ENCODE measurements around the gene ELFN1.
"Not testable (repeated sequence)": the region's sequence is repeated elsewhere in the genome, so short reads cannot be mapped to it uniquely, and the experiment has no call there.

The ELFN1 gene

GRCh38 chr7:1755783-1756625, 85.9 kb downstream of the ELFN1 start:
- DNase-seq (ENCODE audit: low read depth, low spot score), result no peak

DNA sequence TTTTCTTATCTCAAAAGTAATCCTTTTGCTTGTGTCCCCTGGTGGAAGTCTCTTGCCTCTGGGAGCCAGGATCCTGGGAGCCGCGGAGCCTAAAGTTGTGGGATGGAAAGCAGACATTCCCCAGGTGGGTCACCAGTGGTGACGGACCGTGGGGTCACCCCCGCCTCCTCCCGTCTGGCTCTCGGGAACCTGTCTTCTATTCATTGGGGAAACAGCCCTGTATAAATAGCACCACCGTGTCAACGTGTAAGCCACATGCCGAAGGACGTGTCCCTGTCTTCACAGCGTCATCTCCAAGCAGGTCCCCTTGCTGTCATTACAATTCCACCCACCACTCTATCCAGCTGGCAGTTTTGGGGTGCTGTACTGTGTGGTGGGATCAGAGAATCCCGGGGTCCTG, 87.5 kb downstream of the ELFN1 start:
- no peak for DNase-seq (ENCODE audit: low read depth, low spot score)

- DNase-seq (ENCODE audit: low read depth, low spot score), result no peak
Observed at GRCh38 chr7:1758028-1758858, 88.2 kb downstream of the ELFN1 start.

GRCh38 chr7:1758859-1759521, 88.9 kb downstream of the ELFN1 start:
- DNase-seq (ENCODE audit: low read depth, low spot score), result no peak

DNA sequence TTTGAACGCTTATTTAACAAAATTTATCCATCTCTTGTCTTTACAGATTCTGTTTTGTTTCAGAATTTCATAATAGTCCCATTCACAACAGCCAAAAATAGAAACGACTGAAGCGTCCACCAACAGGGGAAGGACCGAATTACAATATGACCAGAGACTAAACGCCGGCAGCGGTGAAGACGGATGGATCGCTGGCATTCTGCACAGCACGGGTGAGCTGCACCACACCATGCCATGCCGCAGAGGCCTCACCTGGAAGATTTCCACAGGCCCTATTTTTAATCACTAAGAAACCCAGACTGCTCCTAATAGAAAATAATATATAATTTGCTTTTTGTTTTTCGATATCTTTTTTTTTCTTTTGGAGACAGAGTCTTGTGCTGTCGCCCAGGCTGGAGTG, 91.0 kb downstream of the ELFN1 start:
- no peak for DNase-seq (ENCODE audit: low read depth, low spot score)

DNA sequence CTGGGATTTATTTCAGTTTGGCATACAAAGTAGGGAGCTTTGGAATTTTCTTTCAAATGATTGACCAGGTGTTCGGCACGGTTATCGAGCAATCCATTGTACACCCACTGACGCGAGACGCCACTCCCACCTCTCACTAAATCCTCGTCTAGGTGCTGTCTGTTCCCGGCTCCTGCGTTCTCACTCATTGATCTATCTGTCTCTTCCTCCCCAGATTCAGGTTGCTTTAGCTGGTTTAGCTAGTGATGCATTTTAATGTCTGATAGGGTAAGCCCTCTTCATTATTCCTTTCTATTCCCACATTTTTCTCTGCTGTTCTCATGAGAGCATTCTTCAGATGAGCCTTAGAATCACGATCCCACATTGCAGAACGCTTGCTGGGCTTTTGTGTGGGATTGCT, 91.7 kb downstream of the ELFN1 start:
- DNase-seq (ENCODE audit: low read depth, low spot score), result no peak

DNA sequence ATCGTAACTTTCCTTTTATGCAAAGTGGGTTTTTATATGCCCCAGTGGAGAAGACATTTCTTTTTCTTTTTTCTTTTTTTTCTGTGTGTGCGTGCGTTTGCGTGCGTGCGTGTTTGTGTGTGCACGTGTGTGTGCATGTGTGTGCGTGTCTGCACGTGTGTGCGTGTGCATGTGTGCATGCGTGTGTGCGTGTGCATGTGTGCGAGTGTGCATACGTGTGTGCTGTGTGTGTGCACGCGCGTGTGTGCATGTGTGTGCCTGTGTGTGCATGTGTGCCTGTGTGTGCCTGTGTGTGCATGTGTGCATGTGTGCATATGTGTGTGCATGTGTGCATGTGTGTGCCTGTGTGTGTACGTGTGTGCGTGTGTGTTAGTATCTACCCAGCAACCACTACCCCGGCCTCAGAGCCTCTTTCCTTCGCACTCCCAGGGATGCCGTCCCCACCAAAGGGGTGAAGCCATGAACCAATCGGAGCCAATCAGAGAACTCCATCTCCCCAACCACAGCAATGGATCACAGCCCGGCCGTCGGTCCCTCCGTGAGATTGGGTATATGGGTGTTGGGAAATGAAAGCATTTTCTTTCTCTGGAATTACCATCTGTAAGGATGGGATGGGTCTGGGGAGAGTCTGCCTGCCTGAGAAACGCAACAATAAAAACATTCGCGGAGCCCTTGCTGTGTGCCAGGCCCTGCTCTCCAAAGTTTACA, 92.3 kb downstream of the ELFN1 start:
- DNase-seq (ENCODE audit: low read depth, low spot score), result no peak

DNA sequence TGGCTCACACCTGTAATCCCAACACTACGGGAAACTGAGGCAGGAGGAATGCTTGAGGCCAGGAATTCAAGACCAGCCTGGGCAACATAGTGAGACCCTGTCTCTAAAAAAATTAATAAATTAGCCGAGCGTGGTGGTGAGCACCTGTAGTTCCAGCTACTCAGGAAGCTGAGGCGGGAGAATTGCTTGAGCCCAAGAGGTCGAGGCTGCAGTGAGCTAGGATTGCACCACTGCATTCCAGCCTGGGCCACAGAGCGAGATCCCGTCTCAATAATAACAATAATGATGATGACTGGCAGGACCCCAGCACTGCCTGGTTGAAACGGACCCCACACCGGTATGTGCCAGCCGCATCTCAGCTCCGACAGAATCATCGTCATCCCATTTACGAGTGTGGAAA, 93.0 kb downstream of the ELFN1 start:
- DNase-seq (ENCODE audit: low read depth, low spot score), result no peak

DNA sequence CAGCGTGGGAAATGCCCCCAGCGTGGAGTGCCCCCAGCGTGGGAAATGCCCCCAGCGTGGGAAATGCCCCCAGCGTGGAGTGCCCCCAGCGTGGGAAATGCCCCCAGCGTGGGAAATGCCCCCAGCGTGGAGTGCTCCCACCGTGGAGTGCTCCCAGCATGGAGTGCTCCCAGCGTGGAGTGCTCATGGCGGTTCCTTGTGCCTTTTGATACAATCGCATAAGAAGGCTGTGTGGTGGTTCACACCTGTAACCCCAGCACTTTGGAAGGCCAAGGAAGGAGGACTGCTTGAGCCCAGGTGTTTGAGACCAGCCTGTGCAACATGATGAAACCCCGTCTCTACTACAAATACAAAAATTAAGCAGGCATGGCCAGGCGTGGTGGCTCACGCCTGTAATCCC, 93.8 kb downstream of the ELFN1 start:
- not testable (repeated sequence) for DNase-seq (ENCODE audit: low read depth, low spot score)

- no peak for DNase-seq (ENCODE audit: low read depth, low spot score)
Observed at GRCh38 chr7:1765336-1765735, 95.3 kb downstream of the ELFN1 start.

- no peak for DNase-seq (ENCODE audit: low read depth, low spot score)
Observed at GRCh38 chr7:1767524-1767923, 97.4 kb downstream of the ELFN1 start.

DNA sequence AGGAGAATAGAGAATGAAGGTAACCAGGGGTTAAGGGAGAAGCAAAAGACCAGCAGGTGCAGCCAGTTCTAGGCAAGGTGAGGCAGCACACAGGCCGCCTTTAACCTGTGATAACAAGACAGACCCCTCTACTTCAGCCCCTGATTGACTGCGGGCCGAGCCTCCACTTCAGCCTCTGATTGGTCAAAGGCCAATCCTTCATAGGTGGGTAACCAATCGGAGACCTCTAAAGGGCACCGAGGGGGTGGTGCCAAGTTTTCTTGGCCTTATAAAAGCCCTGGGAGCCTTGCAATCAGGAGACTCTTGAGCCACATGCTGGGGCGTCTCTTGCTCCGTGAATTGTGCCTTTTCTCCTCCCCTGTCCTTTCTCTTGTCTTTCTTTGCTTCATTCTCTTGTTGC, 98.8 kb downstream of the ELFN1 start:
- DNase-seq (ENCODE audit: low read depth, low spot score), result no peak

DNA sequence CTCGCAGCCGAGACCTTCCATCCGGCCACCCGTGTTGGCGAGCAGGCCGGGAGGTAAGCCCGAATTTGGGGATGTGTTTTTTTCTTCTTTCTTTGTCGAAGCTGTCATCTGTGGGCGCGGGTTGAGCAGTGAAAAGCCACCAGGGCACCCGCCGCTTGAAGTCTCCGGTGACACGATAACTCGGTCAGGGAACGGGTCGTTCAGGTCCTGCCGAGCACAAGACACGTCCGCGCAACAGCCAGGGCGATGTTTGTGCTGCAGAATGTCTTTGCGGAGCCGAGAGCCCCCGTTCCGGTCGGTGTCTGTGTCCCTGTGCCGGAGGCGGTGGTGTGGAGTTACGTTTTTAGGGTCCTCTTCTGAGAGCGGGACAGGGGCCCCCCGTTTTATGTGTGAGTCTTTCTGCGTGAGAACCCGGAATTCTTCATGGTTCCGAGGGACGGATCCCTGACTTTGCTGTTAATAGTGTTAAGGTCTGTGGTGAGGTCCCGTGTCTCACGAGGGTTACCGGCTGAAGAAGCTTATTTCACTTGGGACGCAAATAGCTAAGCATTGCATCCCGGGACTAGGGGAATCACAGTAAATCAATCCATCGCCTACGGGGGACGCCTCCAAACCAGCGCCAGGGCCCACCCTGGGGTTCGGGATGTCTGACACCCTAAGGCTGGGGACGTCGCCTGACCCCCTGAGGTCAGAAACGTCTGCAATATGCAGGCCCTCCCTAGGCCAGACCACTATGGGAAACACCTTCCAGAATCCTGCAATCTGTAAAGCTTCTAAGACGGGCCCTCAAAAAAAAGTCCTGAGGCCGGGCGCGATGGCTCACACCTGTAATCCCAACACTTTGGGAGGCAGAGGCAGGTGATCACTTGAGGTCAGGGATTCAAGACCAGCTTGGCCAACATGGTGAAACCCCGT, 99.5 kb downstream of the ELFN1 start:
- no peak for DNase-seq (ENCODE audit: low read depth, low spot score)

DNA sequence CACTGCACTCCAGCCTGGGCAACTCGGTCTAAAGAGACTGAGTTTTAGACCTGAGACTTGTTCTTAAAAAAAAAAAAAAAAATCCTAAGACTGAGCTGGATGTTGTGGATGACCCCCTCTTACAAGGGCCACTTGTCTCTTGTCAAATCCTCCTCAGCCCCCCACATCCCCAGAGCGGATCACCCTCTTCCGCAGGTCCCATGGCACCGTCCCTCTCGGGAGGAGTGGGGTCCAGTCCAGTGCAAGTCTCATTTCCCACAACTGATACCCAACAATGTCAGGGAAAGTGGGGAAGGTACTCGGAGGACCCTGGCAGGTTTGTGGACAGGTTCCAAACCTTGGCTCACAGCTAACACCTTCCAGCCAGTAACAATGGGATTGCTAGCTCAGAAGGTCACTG, 100.3 kb downstream of the ELFN1 start:
- DNase-seq (ENCODE audit: low read depth, low spot score), result no peak

DNA sequence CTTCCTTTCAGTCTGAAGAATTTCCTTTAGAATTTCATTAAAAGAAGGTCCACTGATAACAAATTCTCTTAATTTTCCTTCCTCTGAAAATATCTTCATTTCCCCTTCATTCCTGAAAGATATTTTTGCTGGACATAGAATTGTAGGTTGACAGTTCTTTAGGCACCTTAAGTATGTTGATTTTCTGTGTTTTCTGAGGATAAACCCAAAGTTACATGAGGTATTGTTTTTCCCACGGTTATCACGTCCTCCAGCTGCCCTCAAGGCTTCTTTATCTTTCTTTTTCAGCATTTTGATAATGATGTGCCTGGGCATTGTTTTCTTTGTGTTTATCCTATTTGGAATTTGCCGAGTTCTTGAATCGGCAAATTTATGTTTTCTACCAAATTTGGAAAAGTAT, 105.3 kb downstream of the ELFN1 start:
- no peak for DNase-seq (ENCODE audit: low read depth, low spot score)

DNA sequence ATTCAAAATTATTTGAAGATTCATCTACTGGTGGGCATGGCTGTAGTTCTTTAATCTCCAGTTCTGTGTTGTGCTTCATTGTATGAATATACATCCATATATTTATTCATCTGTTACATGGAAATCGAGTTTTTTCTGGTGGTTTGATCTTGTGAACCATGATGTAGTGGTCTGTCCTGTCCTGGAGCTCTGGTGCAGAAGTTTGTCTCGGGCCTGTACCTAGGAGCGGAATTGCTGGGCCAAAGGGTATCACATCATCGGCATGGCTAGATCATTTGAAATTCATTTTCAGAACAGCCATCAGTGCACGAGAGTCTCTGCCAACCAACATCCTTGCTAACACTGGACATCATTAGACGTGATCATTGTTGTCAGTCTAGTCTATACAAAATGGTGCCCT, 107.0 kb downstream of the ELFN1 start:
- no peak for DNase-seq (ENCODE audit: low read depth, low spot score)

DNA sequence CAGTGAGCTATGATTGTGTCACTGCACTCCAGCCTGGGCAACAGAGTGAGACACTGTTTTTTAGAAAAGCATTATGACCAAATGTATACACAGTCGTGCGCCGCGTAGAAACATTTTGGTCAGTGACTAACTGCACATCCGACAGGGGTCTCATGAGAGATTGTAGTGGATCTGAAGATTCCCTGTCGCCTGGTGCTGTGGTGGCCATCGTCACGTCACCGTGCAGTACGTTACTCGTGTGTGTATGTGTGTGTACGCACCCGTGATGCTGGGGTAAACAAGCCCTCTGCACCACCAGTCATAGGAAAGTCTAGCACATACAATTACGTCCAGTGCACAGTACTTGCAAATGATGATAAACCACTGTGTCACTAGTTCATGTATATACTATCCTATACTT, 109.4 kb downstream of the ELFN1 start:
- DNase-seq (ENCODE audit: low read depth, low spot score), result no peak

- DNase-seq (ENCODE audit: low read depth, low spot score), result no peak
Observed at GRCh38 chr7:1781369-1781768, 111.3 kb downstream of the ELFN1 start.

DNA sequence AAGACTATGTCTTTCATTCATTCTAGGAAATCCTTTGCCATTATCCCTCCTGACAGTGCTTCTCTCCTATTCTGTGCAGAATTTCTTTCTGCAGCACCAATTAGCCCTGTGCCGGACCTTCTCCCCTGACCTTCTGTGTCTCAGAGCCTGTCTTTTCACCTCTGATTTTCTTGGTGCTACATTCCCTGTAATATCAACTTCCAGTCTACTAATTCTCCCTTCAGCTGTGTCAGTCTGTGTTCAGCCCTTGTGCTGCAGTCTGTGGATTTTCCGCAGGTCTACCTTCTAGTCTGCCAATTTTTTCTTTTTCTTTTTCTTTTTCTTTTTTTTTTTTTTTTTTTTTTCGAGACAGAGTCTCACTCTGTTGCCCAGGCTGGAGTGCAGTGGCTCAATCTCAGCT, 115.8 kb downstream of the ELFN1 start:
- DNase-seq (ENCODE audit: low read depth, low spot score), result no peak

DNA sequence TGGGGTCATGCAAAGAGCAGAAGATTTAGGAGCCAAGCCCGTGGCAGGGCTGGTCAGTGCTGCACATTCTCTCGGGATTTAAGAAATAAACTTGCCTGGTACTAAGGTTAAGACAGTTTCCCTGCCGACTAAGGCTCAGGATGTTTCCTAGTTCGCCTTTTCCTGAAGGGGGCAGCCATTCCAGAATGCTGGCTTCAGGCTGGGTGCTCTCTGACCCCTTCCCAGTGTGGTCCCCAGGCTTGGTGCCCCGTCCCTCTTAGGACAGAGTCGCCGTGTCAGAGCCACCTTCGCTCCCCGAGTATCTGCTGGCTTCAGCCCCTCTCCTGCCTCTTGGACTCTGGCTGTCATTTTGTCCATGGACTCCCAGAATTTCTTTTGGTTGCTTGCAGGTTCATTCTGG, 117.2 kb downstream of the ELFN1 start:
- no peak for DNase-seq (ENCODE audit: low read depth, low spot score)
